Central memory CD8-positive, alpha-beta T cell (primary cell): ENCODE results near the gene C14orf119.
A peak's percentile ranks its signal among the peaks of the same experiment; 100 is the strongest.

ENCODE experiments used
- ATAC-seq: fragments of 150-1000 bp; cut with Tn5 transposase; replicated peaks from 2 replicates; pipeline ENCODE4 v1.10.0; 2022; ENCODE audit warnings: mild to moderate bottlenecking, moderate FRiP score, moderate number of reproducible peaks; ENCODE audit not compliant: poor library complexity, severe bottlenecking; ENCODE audit errors: extremely low read depth
- DNase-seq, 2 donors: peaks; one replicate each; pipeline ENCODE4 v3.0.0; 2021; ENCODE audit warnings: low spot score in 2 of 2
- H3K27ac Mint-ChIP-seq: one replicate; pipeline ENCODE4 v1.8.0; 2022; ENCODE audit warnings: low read depth, mild to moderate bottlenecking, moderate library complexity, mixed read lengths
- H3K27me3 Mint-ChIP-seq: one replicate; pipeline ENCODE4 v1.8.0; 2022; ENCODE audit warnings: mixed read lengths
- H3K36me3 Mint-ChIP-seq: one replicate; pipeline ENCODE4 v1.8.0; 2022; ENCODE audit warnings: mild to moderate bottlenecking, moderate library complexity, mixed read lengths; ENCODE audit not compliant: insufficient read depth
- H3K4me1 Mint-ChIP-seq: one replicate; pipeline ENCODE4 v1.8.0; 2022; ENCODE audit warnings: mixed read lengths
- H3K4me3 Mint-ChIP-seq: one replicate; pipeline ENCODE4 v1.8.0; 2022; ENCODE audit warnings: mild to moderate bottlenecking, moderate library complexity, mixed read lengths
- H3K9me3 Mint-ChIP-seq: one replicate; pipeline ENCODE4 v1.8.0; 2022; ENCODE audit warnings: mixed read lengths

Gene C14orf119

DNA sequence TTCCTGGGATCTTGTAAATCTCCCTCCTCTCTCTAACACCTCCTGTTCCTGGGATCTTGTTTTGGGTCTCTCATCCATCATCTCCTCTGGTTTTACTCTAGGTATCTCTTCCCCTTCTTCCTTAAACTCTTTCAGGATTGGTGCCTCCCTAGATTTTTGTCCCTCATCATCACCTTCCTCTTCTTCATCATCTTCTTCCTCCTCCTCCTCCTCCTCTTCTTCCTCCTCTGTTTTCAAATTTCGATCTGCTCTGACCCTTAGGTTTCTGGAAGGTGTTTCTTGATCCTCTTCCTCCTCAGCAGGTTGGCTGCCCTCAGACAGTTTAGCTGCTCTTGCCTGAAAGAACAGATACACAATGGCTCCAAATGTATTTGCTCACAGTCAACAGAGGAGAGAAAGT, 14.8 kb upstream of the C14orf119 start:
- Mint-ChIP-seq H3K27me3 (no peaks in the 10 kb centered on the region), H3K36me3 (peaks cover 90% of the 10 kb centered on the region), H3K27ac (no peak overlapping the region), H3K4me1 (peaks cover 5% of the 10 kb centered on the region), H3K9me3 (no peaks in the 10 kb centered on the region), H3K4me3 (no peak overlapping the region)
- DNase-seq (no peak), ATAC-seq (no peak)

DNA sequence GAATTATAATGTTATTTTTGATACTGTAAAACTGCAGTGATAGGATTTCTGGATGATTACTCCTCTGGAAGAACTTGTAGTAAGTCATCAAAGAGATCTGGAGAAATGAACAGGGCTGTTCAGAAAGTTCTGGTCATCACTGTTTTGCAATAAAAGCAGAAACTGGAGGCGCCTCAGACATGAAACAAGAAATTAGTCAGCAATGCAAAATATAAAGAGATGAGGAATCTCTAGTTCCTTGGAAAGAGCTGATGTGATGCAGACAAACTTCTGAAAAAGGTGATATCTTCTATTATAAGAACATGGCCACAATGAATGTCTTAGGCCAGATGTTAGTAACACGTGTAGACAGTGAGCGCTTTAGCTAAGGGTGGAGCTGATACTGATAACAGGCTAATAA, 9.8 kb upstream of the C14orf119 start:
- no peak overlapping the region for H3K4me3 Mint-ChIP-seq
- DNase-seq, result no peak
- peaks cover 91% of the 10 kb centered on the region for H3K36me3 Mint-ChIP-seq
- H3K27ac Mint-ChIP-seq, result peak overlapping the region; percentile 67
- peaks cover 27% of the 10 kb centered on the region for H3K4me1 Mint-ChIP-seq
- H3K27me3 Mint-ChIP-seq, result no peaks in the 10 kb centered on the region
- ATAC-seq, result no peak
- H3K9me3 Mint-ChIP-seq, result no peaks in the 10 kb centered on the region

DNA sequence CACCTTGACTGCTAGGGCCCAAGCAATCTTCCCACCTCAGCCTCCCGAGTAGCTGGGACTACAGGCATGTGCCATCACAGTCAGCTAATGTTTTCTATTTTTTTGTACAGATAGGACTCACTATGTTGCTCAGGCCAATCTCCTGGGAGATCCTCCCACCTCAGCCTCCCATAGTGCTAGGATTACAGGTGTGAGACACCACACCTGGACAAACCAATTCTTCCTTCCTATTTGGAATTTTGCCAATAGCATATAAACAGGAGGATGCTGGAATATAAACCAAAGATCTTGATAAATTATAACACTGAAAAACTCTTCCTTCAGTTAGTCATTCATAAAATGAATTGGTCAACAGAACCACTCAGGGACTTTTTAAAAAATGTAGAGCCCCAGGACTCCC, 8.7 kb upstream of the C14orf119 start:
- no peak overlapping the region for H3K27ac Mint-ChIP-seq
- no peak for DNase-seq

DNA sequence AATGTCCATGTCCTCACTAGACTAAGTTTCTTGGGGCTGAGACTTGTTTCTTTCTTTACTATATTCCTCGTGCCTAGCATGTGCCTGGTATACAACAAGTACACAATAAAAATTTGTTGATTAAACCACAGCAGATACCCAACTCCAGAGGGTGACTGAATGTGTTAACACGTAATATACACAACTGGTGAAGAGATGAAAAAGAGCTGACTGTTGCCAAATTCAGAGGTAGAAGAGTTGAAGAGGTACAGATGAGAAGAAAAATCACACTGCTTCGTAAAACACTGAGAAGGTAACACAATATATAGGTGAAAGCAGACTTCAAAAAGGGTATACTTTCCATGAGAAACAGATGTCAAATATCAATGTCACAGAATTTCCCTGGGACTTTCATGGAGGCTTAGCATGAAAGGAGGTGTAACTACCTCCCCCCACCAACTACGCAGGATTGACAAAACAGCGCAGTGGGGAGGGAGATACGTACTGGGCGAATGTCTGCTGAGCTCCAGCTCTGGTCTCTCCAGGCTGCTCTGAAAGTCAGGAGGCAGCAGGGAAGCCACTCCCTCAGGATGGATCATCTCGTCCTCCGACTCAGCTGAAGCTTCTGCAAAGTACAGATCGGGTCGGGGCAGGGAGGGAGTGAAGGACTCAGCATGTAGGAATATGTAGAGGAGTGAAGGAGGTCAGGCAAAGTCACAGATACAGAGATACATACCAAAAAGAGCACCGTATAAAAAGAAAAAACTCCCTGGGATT, 5.6 kb upstream of the C14orf119 start:
- Mint-ChIP-seq H3K36me3 (peaks cover 77% of the 10 kb centered on the region), H3K27ac (no peak overlapping the region), H3K4me1 (peaks cover 31% of the 10 kb centered on the region), H3K4me3 (no peak overlapping the region), H3K27me3 (no peaks in the 10 kb centered on the region), H3K9me3 (no peaks in the 10 kb centered on the region)
- no peak for ATAC-seq
- no peak for DNase-seq

More for the DNA sequence above, 8.7 kb upstream of the C14orf119 start:
- Mint-ChIP-seq H3K4me3 (no peak overlapping the region), H3K4me1 (peaks cover 23% of the 10 kb centered on the region), H3K27me3 (no peaks in the 10 kb centered on the region), H3K9me3 (no peaks in the 10 kb centered on the region), H3K36me3 (peaks cover 88% of the 10 kb centered on the region)
- ATAC-seq, result no peak

DNA sequence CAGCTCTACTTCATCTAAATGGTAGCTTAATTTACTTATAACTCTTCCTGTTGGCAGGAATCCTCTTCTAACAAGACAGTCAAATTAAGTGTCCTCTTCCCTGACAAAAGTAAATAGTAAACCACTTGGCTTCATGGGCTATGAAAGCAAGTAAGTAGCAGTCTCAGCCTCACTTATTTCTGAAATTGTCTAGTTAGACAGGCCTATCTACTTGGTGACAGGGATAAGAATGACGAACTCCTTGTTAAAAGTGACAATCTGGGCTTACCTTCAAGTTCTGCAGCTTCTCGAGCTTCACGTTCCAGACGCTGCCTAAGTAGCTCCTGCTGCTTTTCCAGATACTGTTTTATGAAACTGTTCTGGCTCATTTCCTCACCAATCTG, 5.1 kb upstream of the C14orf119 start:
- Mint-ChIP-seq H3K4me1 (peaks cover 31% of the 10 kb centered on the region), H3K4me3 (no peak overlapping the region), H3K36me3 (peaks cover 71% of the 10 kb centered on the region), H3K27ac (no peak overlapping the region), H3K27me3 (no peaks in the 10 kb centered on the region), H3K9me3 (no peaks in the 10 kb centered on the region)
- no peak for ATAC-seq
- DNase-seq, result no peak

DNA sequence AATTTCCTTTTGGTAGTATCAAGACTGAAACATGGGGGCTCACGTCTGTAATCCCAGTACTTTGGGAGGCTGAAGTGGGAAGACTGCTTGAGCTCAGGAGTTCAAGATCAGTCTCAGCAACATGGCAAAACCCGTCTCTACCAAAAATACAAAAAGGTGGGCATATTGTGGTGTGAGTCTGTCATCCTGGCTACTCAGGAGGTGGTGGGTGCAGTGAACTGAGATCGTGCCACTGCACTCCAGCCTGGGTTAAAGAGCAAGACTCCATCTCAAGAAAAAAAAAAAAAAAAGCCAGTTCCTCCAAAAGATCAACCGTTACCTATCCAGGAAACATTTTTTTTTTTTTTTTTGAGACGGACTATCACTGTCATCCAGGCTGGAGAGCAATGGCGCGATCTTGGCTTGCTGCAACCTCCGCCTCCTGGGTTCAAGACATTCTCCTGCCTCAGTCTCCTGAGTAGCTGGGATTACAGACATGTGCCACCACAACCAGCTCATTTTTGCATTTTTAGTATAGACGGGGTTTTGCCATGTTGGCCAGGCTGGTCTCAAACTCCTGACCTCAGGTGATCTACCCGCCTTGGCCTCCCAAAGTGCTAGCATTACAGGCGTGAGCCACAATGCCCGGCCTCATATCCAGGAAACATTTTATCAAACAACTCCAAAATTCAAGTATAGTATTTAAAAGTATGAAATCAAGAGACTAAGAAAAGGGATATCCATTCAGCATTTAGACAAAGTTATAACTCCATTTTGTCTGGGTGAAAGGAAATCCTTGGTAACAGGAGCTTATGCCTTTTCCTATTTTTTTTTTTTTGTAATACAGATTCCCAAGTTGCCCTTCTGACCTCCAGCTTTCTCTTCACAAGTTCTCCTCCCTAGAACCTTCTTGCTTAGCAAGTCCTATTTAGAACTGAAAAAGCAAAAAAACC, 3.7 kb upstream of the C14orf119 start:
- H3K36me3 Mint-ChIP-seq, result peaks cover 59% of the 10 kb centered on the region
- no peak overlapping the region for H3K4me3 Mint-ChIP-seq
- no peak for ATAC-seq
- H3K4me1 Mint-ChIP-seq, result peaks cover 23% of the 10 kb centered on the region
- DNase-seq, result no peak
- H3K27me3 Mint-ChIP-seq, result no peaks in the 10 kb centered on the region
- H3K9me3 Mint-ChIP-seq, result no peaks in the 10 kb centered on the region
- no peak overlapping the region for H3K27ac Mint-ChIP-seq

DNA sequence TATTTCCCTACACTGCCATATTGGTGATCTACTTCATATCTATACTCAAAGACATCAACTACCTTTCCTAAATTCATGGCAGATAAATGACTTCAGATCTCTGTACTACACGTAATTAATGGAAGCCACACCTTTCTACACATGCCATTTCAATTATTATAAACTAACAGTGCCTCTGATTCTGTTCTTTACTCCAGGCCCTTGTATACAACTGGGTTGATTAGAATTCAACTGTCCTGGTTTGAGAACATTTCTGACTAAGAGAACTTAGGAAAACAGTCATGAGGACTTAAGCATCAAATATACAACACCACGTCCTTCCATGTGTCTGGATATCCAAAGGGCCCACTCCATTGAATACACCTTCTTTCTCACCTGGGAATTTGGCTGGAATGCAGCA, 2.2 kb upstream of the C14orf119 start:
- peaks cover 13% of the 10 kb centered on the region for H3K4me1 Mint-ChIP-seq
- no peaks in the 10 kb centered on the region for H3K9me3 Mint-ChIP-seq
- peaks cover 53% of the 10 kb centered on the region for H3K36me3 Mint-ChIP-seq
- H3K4me3 Mint-ChIP-seq, result no peak overlapping the region
- DNase-seq (no peak), ATAC-seq (no peak)
- no peaks in the 10 kb centered on the region for H3K27me3 Mint-ChIP-seq
- H3K27ac Mint-ChIP-seq, result no peak overlapping the region

DNA sequence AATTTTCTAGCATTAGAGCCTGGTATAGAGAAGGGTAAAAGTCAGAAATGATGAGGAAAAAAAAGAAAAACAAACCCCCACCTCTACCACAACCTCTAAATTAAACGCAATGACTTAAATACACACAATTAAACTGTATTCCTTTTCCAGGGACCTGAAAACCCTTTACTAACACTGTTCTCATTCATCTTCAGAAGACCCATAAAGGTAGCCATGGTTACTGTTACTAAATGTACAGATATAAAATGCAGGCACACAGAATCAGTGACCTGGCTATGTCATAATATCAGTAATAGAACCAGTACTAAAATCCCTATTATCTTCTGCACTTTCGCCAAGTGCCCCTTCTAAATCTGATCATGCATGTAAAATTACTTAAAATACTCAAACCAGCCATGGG, 1.8 kb upstream of the C14orf119 start:
- peaks cover 13% of the 10 kb centered on the region for H3K4me1 Mint-ChIP-seq
- no peak overlapping the region for H3K4me3 Mint-ChIP-seq
- DNase-seq (no peak), ATAC-seq (no peak)
- no peaks in the 10 kb centered on the region for H3K27me3 Mint-ChIP-seq
- no peak overlapping the region for H3K27ac Mint-ChIP-seq
- no peaks in the 10 kb centered on the region for H3K9me3 Mint-ChIP-seq
- peaks cover 52% of the 10 kb centered on the region for H3K36me3 Mint-ChIP-seq

DNA sequence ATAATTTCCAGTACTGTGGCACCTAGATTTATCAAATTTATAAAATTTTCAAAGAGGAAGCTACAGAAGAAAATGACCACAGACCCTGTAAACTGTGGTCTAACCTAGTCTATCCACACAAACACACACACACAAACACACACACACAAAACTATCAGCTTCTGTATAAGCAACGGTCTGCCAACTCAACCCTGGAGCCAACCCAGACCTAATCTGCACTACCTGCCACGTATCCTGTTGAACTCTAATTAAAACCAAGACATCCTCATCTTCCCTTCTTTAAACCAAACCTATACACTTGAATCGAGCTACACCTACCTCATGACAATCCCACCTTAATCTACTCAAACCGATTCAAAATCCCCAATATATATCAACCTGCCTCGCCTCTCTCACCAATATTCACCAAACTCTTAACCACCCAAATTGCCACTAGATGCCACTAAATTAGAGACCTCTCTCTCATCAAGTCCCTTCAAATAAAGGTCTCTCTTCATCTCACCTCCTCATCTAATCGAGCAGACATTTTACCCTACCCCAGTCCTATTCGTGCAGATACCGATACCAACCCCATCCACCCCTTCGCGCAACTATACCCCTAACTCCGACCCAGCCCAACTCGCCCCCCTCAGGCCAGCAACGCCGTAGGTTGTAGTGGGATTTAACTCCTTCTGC, 1.2 kb upstream of the C14orf119 start:
- H3K9me3 Mint-ChIP-seq, result no peaks in the 10 kb centered on the region
- DNase-seq, result peak in 1 of 2 donors; percentile 53
- H3K4me1 Mint-ChIP-seq, result peaks cover 14% of the 10 kb centered on the region
- ATAC-seq, result no peak
- H3K4me3 Mint-ChIP-seq, result no peak overlapping the region
- no peaks in the 10 kb centered on the region for H3K27me3 Mint-ChIP-seq
- peaks cover 51% of the 10 kb centered on the region for H3K36me3 Mint-ChIP-seq
- H3K27ac Mint-ChIP-seq, result no peak overlapping the region

DNA sequence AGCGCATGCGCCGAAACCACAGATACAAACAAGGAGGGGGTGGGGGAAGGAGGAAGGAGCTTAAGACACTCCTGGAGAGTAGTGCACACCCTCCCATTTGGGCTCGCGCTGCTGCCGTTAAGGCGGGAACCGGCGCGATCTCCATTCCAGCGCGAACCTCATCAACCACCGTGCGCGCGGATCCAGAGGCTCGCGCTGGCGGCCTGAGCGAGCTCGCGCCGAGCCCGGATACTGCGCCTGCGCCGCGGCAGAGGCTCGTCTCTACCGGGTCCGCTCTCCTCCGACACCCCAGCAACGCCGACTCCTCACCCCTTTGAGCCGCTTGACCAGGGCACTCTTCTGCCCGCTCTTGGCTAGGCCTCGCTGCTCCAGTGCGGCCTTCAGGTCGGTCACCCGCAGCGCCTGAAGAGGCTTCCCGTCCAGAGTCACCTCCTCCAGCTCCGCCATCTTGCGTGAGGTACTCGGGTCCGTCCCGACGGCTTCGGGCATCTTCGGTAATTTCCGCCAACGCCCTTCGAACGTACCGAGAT, 574 bp upstream of the C14orf119 start, which contains the start of gene ACIN1:
Gene ACIN1, minus strand, starts transcription at position 471 of the 530 bp plus-strand sequence. Its CDS starts 24 bp downstream, at position 447.
- DNase-seq (peak in 1 of 2 donors; percentile 100), ATAC-seq (peak; percentile 30)
- peaks cover 15% of the 10 kb centered on the region for H3K4me1 Mint-ChIP-seq
- no peak within 1 kb of the TSS for H3K27ac Mint-ChIP-seq
- H3K27me3 Mint-ChIP-seq, result no peaks in the 10 kb centered on the region
- peaks cover 48% of the 10 kb centered on the region for H3K36me3 Mint-ChIP-seq
- H3K9me3 Mint-ChIP-seq, result no peaks in the 10 kb centered on the region
- H3K4me3 Mint-ChIP-seq, result no peak within 1 kb of the TSS

DNA sequence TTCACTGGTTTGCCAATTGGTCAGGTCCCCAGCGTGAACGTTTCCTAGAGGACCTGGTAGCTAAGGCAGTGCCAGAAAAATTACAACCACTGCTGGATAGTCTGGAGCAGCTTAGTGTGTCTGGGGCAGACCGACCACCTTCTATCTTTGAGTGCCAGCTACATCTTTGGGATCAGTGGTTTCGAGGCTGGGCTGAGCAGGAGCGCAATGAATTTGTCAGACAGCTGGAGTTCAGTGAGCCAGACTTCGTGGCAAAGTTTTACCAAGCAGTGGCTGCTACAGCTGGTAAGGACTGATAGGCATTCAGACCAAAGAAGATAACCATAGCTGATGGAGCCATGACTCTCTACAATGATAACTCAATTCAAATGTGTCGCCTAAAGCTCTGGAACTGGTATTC, 2.5 kb downstream of the C14orf119 start:
- Mint-ChIP-seq H3K4me1 (peaks cover 17% of the 10 kb centered on the region), H3K4me3 (no peak overlapping the region), H3K27me3 (no peaks in the 10 kb centered on the region), H3K9me3 (no peaks in the 10 kb centered on the region), H3K36me3 (peaks cover 26% of the 10 kb centered on the region), H3K27ac (no peak overlapping the region)
- DNase-seq (no peak), ATAC-seq (no peak)

DNA sequence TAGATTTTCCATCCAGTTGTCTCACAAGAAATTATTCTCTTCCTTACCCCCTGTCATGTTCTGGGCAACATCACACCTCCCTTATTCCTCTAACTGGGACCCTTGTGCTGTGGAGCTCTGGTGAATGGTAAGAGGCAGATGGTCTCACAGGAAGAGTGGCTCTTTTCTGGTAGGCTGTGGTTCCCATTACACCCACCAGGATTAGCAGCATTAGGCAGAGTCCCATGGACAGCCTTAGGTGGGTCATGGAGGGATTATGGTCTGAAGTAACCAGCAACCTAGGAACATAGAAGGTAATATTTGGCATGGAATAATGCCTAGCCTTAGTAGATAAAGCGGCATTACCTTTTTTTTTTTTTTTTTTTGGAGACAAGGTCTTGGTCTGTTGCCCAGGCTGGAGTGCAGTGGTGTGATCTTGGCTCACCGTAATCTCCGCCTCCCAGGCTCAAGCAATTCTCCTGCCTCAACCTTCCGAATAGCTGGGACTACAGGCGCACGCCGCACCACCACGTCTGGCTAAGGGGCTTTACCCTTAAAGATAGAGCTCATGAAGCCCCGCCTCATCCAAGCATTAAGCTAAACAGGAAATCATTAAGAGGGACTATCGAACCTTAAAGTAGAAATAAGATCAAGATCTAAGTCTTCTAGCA, 4.0 kb downstream of the C14orf119 start:
- H3K4me3 Mint-ChIP-seq, result no peak overlapping the region
- H3K4me1 Mint-ChIP-seq, result peaks cover 17% of the 10 kb centered on the region
- ATAC-seq (no peak), DNase-seq (no peak)
- H3K36me3 Mint-ChIP-seq, result peaks cover 23% of the 10 kb centered on the region
- H3K9me3 Mint-ChIP-seq, result no peaks in the 10 kb centered on the region
- H3K27ac Mint-ChIP-seq, result no peak overlapping the region
- H3K27me3 Mint-ChIP-seq, result peaks cover 4% of the 10 kb centered on the region
